Peyer's patch (tissue), 4 donors: ENCODE results near the gene TMEM167B.

Source experiments
- POLR2A ChIP-seq, 2 donors: fragments of 450-650 bp; IDR thresholded peaks; one replicate each; pipeline ENCODE4 v1.5.1; 2017; ENCODE audit warnings: antibody characterized with exemption in 2 of 2, mild to moderate bottlenecking in 2 of 2, moderate library complexity in 2 of 2
- TF ChIP-seq, protein P1 (sequence below), 6 experiments: fragments of 450-650 bp in 4 of 6; fragments of 200-600 bp in 2 of 6; sonication (generic) in 1 of 6; IDR thresholded peaks; one replicate each; pipeline ENCODE4 v1.5.1; 2017 to 2019; ENCODE audit warnings: antibody characterized with exemption in 6 of 6, mild to moderate bottlenecking in 3 of 6, moderate library complexity in 1 of 6

GRCh38 chr1:109095631-109096030, 5.1 kb downstream of the TMEM167B start:
- TF ChIP-seq, protein P1, sequence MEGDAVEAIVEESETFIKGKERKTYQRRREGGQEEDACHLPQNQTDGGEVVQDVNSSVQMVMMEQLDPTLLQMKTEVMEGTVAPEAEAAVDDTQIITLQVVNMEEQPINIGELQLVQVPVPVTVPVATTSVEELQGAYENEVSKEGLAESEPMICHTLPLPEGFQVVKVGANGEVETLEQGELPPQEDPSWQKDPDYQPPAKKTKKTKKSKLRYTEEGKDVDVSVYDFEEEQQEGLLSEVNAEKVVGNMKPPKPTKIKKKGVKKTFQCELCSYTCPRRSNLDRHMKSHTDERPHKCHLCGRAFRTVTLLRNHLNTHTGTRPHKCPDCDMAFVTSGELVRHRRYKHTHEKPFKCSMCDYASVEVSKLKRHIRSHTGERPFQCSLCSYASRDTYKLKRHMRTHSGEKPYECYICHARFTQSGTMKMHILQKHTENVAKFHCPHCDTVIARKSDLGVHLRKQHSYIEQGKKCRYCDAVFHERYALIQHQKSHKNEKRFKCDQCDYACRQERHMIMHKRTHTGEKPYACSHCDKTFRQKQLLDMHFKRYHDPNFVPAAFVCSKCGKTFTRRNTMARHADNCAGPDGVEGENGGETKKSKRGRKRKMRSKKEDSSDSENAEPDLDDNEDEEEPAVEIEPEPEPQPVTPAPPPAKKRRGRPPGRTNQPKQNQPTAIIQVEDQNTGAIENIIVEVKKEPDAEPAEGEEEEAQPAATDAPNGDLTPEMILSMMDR (IDR thresholded peaks at IDR 0.05) = no peak
- no peak for TF ChIP-seq POLR2A (IDR thresholded peaks at IDR 0.05)
